Measurements from ENCODE around the gene PRLR.
A peak's percentile ranks its signal among the peaks of the same experiment; 100 is the strongest.
"Not testable (repeated sequence)": the region's sequence is repeated elsewhere in the genome, so short reads cannot be mapped to it uniquely, and the experiment has no call there.

PRLR gene

GRCh38 chr5:35103637-35104299 lies 126.5 kb downstream of the PRLR start:
- in situ Hi-C loops (cut with MboI; ENCODE audit: low pct_unique_long_range_greater_than_20kb, low sequenced_read_pairs, unreplicated experiment): no loop called here
- no peak for DNase-seq (ENCODE audit: low spot score)
- TF ChIP-seq CTCF (IDR thresholded peaks at IDR 0.05; ENCODE audit: extremely low read depth, insufficient read depth, missing control alignments): no peak

GRCh38 chr5:35101720-35102119 lies 128.6 kb downstream of the PRLR start:
- in situ Hi-C loops (cut with MboI; ENCODE audit: low pct_unique_long_range_greater_than_20kb, low sequenced_read_pairs, unreplicated experiment); DNase-seq (ENCODE audit: low spot score): not testable (repeated sequence)

GRCh38 chr5:35101016-35101415 lies 129.3 kb downstream of the PRLR start:
- DNase-seq (ENCODE audit: low spot score): no peak
- in situ Hi-C loops (cut with MboI; ENCODE audit: low pct_unique_long_range_greater_than_20kb, low sequenced_read_pairs, unreplicated experiment): no loop called here
- TF ChIP-seq CTCF (IDR thresholded peaks at IDR 0.05; ENCODE audit: extremely low read depth, insufficient read depth, missing control alignments): no peak

- peak; percentile 12 for DNase-seq (ENCODE audit: low spot score)
- TF ChIP-seq CTCF (IDR thresholded peaks at IDR 0.05; ENCODE audit: extremely low read depth, insufficient read depth, missing control alignments): no peak
- in situ Hi-C loops (cut with MboI; ENCODE audit: low pct_unique_long_range_greater_than_20kb, low sequenced_read_pairs, unreplicated experiment): loop anchor here (25.0 kb wide), 1 partner anchor 839 kb away; the partner anchor contains the start of gene CAPSL
These were observed 132.1 kb downstream of the PRLR start for GRCh38 chr5:35098214-35098613.

GRCh38 chr5:35096932-35097331 lies 133.4 kb downstream of the PRLR start:
- TF ChIP-seq CTCF (IDR thresholded peaks at IDR 0.05; ENCODE audit: extremely low read depth, insufficient read depth, missing control alignments): no peak
- in situ Hi-C loops (cut with MboI; ENCODE audit: low pct_unique_long_range_greater_than_20kb, low sequenced_read_pairs, unreplicated experiment): loop anchor here (25.0 kb wide), 1 partner anchor 840 kb away; the partner anchor contains the start of gene CAPSL
- no peak for DNase-seq (ENCODE audit: low spot score)

GRCh38 chr5:35096216-35096615 lies 134.1 kb downstream of the PRLR start:
- in situ Hi-C loops (cut with MboI; ENCODE audit: low pct_unique_long_range_greater_than_20kb, low sequenced_read_pairs, unreplicated experiment): loop anchor here (25.0 kb wide), 1 partner anchor 841 kb away; the partner anchor contains the start of gene CAPSL
- no peak for DNase-seq (ENCODE audit: low spot score)

More at GRCh38 chr5:35096216-35096615, 134.1 kb downstream of the PRLR start:
- TF ChIP-seq CTCF (IDR thresholded peaks at IDR 0.05; ENCODE audit: extremely low read depth, insufficient read depth, missing control alignments): no peak

All from GM13977 (cell line).